Stimulated activated CD8-positive, alpha-beta memory T cell treated with anti-CD3 and anti-CD28 coated beads, Interleukin-12 subunit alpha, Interleukin-12 subunit beta, amount 100 ng/mL, for 1 hour (primary cell): ENCODE measurements around the gene TFRC.
"Not testable (repeated sequence)": the region's sequence is repeated elsewhere in the genome, so short reads cannot be mapped to it uniquely, and the experiment has no call there.

Experiments used
- DNase-seq: peaks from one replicate; pipeline ENCODE4 v3.0.0-alpha.2; 2020; ENCODE audit warnings: low read depth

TFRC gene

GRCh38 chr3:196048922-196049598 lies 32.8 kb downstream of the TFRC start:
- no peak for DNase-seq

GRCh38 chr3:196047391-196048030 lies 34.4 kb downstream of the TFRC start:
- no peak for DNase-seq

- DNase-seq, result no peak
These were observed 37.4 kb downstream of the TFRC start for GRCh38 chr3:196044513-196044912.

GRCh38 chr3:196042673-196043072 lies 39.2 kb downstream of the TFRC start:
- DNase-seq, result no peak

GRCh38 chr3:196039359-196039758 lies 42.5 kb downstream of the TFRC start:
- no peak for DNase-seq

GRCh38 chr3:196026059-196026458 lies 55.8 kb downstream of the TFRC start:
- DNase-seq, result not testable (repeated sequence)

GRCh38 chr3:196024968-196025367 lies 56.9 kb downstream of the TFRC start:
- no peak for DNase-seq

- no peak for DNase-seq
These were observed 57.9 kb downstream of the TFRC start for GRCh38 chr3:196023947-196024346.

- DNase-seq, result not testable (repeated sequence)
These were observed 59.4 kb downstream of the TFRC start for GRCh38 chr3:196022499-196022878.

GRCh38 chr3:196020373-196020772 lies 61.5 kb downstream of the TFRC start:
- no peak for DNase-seq

GRCh38 chr3:196019576-196019975 lies 62.3 kb downstream of the TFRC start:
- DNase-seq, result not testable (repeated sequence)

- not testable (repeated sequence) for DNase-seq
These were observed 63.7 kb downstream of the TFRC start for GRCh38 chr3:196018159-196018558.

- DNase-seq, result no peak
These were observed 65.4 kb downstream of the TFRC start for GRCh38 chr3:196016485-196016884.

GRCh38 chr3:196016059-196016458 lies 65.8 kb downstream of the TFRC start:
- DNase-seq, result no peak

GRCh38 chr3:196013587-196014487 lies 68.1 kb downstream of the TFRC start:
- DNase-seq, result no peak

GRCh38 chr3:196012941-196013476 lies 68.9 kb downstream of the TFRC start:
- no peak for DNase-seq

GRCh38 chr3:196012481-196012880 lies 69.4 kb downstream of the TFRC start:
- no peak for DNase-seq

- no peak for DNase-seq
These were observed 72.4 kb downstream of the TFRC start for GRCh38 chr3:196009456-196009855.

- DNase-seq, result no peak
These were observed 73.0 kb downstream of the TFRC start for GRCh38 chr3:196008929-196009328.

- DNase-seq, result no peak
These were observed 73.5 kb downstream of the TFRC start for GRCh38 chr3:196008387-196008786.

GRCh38 chr3:196007744-196008335 lies 74.0 kb downstream of the TFRC start:
- no peak for DNase-seq

GRCh38 chr3:196005338-196005737 lies 76.6 kb downstream of the TFRC start:
- DNase-seq, result not testable (repeated sequence)
